ENCODE results near the gene IP6K3.
A peak's percentile ranks its signal among the peaks of the same experiment; 100 is the strongest.

The IP6K3 gene

DNA sequence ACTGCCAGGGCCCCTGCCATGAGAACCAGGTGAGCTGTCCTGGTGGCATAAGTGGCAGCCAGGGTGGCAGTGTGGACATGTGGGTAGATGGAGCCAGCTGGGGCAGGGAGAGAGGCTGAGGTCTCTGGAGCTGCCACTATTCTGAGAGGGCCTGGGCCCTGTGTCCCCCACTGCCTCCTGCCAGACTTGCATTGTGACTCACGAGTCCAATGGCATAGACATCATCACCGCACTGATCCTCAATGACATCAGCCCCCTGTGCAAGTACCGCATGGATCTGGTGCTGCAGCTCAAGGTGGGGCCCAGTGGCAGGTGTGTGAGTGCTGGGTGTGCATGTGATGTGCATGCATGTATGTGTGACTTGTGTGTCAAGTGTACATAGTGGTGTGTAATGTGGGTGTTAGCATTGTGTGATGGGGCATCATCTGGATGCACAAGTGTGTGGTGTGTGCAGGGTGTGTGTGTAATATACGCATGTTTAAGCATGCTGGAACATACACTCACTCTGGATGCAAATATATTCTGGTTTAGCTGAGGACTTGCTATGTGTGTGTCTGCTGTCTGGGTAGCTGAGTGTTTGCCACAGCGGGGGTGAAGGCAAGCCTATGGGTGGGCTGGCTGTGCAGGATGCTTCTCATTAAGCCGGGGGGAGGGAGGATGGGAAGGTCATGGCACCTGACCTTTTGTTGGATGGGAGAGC, 60.3 kb downstream of the IP6K3 start:
- no peak for DNase-seq

DNA sequence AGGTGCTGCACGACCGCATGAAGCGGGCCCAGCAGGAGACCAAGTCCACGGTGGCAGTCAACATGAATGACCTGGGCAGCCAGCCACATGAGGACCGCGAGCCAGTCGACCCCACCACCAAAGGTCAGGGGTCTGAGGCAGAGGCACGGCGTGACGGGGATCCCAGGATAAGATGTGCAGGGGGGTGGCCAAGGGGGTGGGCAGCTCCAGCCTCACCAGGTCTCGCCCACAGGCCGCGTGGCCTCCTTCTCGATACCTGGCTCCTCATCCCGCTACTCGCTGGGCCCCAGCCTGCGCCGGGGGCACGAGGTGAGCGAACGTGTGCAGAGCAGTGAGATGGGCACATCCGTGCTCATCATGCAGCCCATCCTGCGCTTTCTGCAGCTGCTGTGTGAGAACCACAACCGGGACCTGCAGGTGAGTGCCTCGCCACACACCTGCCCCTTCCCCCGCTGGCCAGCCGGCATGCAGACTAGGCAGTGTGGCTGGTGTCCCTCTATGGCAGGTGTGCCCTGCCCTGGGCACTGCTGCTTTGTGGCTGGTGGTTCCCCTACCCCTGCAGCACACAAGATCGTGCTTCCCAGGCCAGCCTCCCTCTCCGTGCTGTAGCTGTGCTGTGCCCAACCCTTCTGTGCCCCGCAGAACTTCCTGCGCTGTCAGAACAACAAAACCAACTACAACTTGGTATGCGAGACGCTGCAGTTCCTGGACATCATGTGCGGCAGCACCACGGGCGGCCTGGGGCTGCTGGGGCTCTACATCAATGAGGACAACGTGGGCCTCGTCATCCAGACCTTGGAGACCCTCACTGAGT, 61.1 kb downstream of the IP6K3 start:
- DNase-seq = no peak

DNA sequence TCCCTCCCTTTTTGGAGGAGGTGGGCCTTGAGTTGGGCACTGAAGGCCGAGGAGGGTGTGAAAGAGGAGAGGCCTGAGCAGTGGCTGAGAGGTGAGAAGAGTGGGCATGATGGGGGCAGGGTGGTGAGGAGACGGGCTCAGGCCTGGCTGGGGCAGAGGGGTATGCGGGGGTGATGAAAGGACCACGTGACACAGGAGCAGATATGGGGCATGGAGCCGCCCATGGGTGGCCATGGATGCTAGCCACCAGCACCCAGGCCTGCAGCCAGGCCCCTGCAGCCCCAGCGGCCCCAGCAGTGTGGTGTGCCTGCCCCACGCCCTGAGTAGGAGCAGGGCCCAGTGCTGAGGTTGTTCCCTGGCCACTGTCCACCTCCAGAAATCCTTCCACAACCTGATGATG, 61.7 kb downstream of the IP6K3 start:
- DNase-seq = no peak

DNA sequence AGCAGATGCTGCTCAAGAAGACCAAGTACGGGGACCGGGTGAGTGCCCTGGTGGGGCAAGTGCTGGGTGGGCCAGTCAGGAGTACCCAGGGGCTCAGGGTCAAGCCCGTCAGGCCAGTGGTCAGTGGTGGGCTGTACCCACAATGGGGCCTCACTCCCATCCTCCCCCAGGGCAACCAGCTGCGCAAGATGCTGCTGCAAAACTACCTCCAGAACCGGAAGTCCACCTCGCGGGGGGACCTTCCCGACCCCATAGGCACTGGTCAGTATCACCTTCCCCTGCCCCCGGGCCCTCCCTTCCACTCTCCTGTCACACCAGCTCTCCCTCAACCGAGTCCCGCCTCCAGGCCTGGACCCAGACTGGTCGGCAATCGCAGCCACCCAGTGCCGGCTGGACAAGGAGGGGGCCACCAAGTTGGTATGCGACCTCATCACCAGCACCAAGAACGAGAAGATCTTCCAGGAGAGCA, 62.2 kb downstream of the IP6K3 start:
- no peak for DNase-seq

DNA sequence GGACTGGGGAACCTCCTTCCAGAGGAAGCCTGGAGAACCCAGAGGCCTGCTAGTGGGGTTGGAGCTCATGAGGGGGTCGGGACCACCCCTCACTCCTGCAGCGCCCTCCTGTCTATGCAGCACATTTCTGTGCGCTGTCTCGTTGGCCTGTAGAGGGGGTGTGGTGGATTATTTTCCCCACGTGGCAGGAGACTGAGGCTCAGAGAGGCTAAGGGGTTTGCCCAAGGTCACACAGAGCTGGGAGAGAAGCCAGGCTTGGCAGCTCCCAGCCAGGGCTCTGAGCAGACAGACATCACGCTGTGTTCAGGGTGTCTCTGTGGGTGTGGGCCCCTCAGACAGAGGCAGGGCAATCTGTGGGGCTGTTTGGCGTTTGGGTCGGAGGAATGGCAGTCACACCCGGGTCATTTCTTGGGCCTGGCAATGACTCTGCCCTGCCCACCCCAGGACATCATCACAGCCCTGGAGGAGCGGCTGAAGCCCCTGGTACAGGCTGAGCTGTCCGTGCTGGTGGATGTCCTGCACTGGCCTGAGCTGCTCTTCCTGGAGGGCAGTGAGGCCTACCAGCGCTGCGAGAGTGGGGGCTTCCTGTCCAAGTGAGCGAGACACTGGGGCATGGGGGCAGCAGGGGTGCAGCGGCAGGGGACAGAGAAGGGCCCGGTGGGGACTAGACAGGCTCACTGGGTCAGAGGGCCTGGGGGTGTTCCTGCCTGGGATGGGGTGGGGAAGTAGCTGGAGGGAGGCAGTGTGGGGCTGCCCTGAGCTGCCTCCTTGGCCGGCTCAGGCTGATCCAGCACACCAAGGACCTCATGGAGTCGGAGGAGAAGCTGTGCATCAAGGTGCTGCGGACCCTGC, 62.9 kb downstream of the IP6K3 start:
- DNase-seq = no peak

DNA sequence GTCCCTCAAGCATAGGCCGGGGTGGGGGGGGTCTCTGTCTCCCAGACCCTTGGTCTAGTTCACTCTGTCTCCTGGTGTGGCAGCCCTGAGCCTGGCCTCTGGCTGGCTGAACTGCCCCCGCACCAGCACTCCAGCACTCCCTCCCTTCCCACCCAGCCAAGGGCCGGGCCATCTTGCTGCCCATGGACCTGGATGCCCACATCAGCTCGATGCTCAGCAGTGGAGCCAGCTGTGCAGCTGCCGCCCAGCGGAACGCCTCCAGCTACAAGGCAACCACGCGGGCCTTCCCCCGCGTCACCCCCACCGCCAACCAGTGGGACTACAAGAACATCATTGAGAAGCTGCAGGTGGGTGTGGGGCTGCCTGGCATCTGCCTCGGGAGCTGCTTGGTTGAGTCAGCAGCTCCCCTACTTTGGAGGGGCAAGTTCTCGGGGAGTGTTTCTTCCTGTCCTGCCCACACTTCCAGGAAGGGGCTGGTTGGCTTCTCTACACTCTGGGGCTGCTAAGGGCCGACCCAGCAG, 63.6 kb downstream of the IP6K3 start:
- peak; percentile 20 for DNase-seq

DNA sequence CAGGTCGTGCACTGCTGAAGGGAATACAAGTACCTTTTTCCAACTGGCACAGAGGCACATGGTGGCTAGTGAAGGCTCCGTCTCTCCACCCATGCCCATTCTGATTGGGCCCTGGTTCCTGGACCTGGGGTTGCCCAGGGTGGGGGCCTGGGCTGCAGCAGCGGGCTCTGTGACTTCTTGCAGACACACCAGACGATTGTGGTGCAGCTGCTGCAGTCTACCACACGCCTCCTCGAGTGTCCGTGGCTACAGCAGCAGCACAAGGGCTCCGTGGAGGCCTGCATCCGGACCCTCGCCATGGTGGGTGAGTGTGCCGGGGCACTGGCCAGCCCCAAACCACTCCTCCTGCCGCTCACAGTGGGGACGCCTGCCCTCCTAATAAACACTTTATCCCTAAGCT, 64.4 kb downstream of the IP6K3 start:
- DNase-seq = no peak

DNA sequence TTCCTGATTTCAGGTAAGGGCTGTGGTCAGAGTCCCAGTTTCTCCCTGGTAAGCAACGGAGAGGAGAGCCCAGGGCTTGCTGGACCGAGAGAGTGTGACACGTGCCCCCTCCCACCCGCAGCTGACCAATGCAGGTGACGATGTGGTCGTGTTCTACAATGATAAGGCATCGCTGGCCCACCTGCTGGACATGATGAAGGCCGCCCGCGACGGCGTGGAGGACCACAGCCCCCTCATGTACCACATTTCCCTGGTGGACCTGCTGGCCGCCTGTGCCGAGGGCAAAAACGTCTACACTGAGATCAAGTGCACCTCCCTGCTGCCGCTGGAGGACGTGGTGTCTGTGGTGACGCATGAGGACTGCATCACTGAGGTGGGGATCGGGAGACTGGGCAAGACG, 66.9 kb downstream of the IP6K3 start:
- no peak for DNase-seq

DNA sequence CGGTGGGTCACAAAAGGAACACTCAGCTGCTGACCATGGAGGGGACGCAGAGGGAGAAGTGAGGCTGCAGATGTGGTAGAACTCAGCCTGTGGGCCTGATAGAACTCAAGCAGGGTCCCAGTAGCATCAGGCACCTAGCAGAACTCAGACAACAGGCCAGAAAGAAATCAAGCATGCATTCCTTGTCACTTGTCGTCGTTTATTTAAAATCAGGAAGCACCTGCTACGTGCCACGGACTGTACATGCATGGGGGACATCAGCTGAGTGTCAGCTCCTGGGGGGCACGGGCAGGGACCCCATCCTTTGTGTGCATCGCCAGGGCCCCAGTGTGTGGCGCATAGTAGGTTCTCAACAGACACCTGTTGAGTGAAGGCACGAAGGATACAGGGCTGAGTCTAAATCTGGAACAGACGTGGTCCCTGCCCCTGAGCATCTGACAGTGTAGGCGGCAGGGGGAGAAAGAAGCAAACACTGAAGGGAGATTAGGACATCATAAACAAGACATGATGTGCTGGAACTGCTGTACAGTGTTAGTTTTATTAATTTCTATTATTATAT, 67.7 kb downstream of the IP6K3 start:
- no peak for DNase-seq

DNA sequence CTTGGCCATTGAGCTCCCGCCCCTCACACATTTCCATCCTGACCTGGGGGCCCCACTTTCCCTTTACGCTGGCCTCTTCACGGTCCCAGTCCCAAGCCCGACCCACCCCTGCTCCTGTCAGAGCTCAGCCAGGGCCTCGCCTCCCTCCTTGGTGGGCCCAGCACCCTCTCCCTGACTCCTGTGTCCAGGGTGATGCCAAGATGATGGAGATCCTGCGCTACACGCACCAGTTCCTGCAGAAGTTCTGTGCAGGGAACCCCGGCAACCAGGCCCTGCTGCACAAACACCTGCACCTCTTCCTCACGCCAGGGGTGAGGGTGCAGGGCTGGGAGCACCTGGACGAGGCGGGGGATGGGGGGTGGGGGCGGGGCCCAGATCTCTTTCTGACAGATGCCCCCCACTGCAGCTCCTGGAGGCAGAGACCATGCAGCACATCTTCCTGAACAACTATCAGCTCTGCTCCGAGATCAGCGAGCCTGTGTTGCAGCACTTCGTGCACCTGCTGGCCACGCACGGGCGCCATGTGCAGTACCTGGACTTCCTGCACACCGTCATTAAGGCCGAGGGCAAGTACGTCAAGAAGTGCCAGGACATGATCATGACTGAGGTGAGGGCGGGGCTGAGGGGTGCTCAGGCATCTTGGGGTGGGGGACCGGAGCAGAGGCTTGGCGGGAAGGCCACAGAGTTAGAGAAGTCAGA, 68.3 kb downstream of the IP6K3 start:
- no peak for DNase-seq

DNA sequence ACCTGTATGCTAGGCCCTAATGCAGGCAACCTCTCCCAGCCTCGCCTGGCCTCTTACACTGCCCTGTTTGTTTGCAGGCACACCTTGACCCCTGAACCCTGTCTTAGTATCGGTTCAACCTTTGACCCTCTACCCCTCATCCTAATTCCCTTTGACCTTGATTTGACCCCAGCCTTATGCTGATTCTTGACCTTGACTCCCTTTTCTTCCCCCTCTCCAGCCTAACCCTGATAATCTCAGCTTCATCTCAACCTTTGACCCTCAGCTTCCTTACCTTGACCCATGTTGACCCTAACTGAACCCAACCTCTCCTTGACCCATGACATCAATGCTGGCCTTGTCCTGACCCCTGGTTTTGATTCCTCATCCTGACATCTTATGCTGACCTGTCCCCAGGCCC, 69.0 kb downstream of the IP6K3 start:
- DNase-seq = no peak

DNA sequence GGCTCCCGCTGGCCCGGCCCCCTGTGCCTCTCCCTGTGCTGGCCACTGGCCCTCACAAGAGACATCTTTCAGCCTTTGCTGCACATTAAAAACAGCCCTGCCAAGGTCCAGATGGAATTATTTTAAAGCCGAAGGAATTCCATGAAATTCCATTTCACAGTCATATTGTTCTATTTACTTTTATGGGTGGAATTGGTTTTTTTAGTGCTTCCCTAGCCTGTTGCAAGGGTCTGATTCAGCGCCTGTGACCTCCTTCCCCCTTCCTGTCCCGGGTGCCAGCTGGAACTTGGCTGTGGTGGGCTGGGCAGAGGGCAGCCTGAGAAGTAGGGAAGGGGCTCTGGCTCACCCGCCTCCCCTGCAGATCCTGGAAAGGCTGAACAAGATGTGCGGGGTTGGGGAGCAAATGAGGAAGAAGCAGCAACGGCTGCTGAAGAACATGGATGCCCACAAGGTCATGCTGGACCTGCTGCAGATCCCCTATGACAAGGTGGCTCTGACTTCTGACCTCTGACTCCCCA, 69.5 kb downstream of the IP6K3 start:
- no peak for DNase-seq

DNA sequence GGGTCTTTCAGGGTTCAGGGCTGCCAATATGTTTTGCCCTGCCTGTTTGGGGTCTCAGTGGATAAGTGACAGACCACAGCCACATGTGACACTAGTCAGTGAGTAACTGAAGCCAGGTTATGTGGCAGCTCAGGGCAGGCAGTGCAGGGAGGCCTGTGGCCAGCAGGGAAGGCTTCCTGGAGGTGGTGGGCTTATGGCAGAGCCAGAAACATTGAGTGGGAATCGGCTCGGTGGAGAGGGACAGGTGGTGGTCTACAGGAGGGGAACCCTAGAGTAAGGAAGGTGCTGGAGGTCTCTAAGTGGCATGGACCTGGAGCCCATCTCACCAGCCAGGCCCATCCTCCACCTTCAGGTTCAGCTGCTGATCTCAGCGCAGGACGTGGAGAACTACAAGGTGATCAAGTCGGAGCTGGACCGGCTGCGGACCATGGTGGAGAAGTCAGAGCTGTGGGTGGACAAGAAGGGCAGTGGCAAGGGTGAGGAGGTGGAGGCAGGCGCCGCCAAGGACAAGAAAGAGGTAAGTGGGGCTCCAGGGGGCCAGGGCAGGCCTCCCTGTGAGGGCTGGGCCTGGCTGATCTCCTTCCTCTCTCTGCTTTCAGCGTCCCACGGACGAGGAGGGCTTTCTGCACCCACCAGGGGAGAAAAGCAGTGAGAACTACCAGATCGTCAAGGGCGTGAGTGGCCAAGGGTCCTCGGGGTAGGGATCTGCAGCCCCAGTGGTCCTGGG, 70.1 kb downstream of the IP6K3 start:
- no peak for DNase-seq

DNA sequence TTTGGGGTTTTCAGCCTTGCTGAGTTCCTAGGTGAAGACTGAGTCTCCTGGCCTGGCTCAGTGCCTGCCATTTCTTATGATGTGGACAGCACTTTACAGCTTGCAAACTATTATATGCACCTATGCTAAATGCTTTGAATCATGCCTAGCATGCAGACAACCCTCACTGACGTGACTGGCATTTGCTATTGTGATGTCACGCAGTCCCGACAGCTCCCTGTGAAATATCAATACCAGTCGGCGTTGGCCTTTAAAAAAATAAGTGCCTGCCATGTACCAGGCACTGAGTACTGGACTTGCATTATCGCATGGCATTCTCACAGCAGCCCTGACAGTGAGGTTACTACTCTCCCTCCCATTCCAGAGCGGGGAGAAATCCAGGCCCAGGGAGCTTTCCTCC, 70.7 kb downstream of the IP6K3 start:
- DNase-seq = no peak

DNA sequence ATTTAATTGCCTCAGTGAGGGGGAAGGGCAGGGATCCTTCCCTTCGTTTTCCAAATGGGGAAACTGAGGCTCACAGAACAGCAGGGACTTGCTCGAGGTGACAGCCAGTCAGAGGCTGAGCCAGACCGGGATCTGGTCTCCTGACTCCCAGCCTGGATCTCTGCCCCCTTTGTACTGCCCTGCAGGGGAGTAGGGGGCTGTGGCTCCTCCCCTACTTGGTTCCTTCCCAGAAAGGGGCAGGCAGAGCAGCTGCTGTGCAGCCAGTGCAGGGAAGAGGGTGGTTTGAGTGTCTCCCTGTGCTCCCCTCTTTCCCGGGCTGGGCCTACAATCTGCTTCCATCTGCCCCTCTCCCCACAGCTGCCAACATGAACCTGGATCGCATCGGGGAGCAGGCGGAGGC, 72.9 kb downstream of the IP6K3 start:
- DNase-seq = no peak

DNA sequence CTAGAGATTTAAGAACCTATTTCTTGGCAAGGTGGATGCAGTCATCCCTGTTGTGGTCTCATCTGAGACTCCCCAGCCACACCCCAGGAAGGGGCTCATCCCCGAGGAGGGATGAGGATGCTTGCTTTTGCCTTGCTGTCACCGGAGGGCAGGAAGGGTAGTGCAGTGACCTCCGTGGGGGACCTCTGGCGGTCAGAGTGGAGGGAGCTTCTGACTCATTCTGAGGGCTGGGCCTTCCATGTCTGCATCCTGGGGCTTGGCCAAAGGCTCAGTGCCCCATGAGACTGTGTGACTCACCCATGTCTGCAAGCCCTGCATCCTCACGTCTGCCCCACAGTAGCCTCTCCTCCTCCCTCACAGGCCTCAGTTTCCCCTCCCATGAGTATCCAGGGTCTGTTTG, 73.9 kb downstream of the IP6K3 start:
- DNase-seq = no peak

DNA sequence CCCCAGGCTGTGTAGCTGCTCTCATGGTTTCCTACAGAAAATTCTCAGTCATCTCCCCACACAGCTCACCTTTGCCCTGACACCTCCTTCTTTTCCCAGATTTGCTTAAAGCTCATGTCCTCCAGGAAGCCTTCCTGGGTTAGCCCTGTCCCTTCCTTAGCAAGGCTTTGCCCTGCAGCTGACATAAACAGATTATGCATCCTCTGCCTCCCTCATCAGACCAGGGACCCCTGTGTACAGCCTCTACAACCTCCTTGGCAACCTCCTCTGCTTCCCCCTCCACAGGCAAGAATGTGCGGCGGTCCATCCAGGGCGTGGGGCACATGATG, 75.0 kb downstream of the IP6K3 start:
- DNase-seq = no peak
